Stimulated activated naive B cell treated with anti-CD40 and anti-IgM and Interleukin-4, amounts not matched to agents 10 μg/mL and 1 μg/mL and 100 μg/mL, for 72 hours (primary cell): ENCODE results near the gene KCNC1.

Experiments used
- ATAC-seq, 2 donors: fragments of 150-1000 bp; cut with Tn5 transposase; replicated peaks; 2 replicates each; pipeline ENCODE4 v1.10.0; 2021; ENCODE audit warnings: moderate library complexity in 1 of 2
- DNase-seq: peaks from one replicate; pipeline ENCODE4 v3.0.0; 2021
- H3K27ac Mint-ChIP-seq: one replicate; pipeline ENCODE4 v1.8.0; 2022; ENCODE audit warnings: mild to moderate bottlenecking, mixed read lengths
- H3K27me3 Mint-ChIP-seq, 2 donors: one replicate each; pipeline ENCODE4 v1.8.0; 2022; ENCODE audit warnings: mixed read lengths in 2 of 2
- H3K36me3 Mint-ChIP-seq, 2 donors: one replicate each; pipeline ENCODE4 v1.8.0; 2022; ENCODE audit warnings: mixed read lengths in 2 of 2, mild to moderate bottlenecking in 1 of 2
- H3K4me1 Mint-ChIP-seq, 2 donors: one replicate each; pipeline ENCODE4 v1.8.0; 2022; ENCODE audit warnings: mixed read lengths in 2 of 2, mild to moderate bottlenecking in 1 of 2
- H3K4me3 Mint-ChIP-seq, 2 donors: one replicate each; pipeline ENCODE4 v1.8.0; 2022; ENCODE audit warnings: mild to moderate bottlenecking in 2 of 2, mixed read lengths in 2 of 2, moderate library complexity in 1 of 2
- H3K9me3 Mint-ChIP-seq, 2 donors: one replicate each; pipeline ENCODE4 v1.8.0; 2022; ENCODE audit warnings: mixed read lengths in 2 of 2, mild to moderate bottlenecking in 1 of 2

KCNC1 gene

GRCh38 chr11:17721242-17721999, 13.2 kb upstream of the KCNC1 start:
- Mint-ChIP-seq H3K4me3 (no peak overlapping the region), H3K9me3 (no peaks in the 10 kb centered on the region), H3K27ac (peak overlapping the region; percentile 22), H3K4me1 (no peaks in the 10 kb centered on the region), H3K36me3 (no peaks in the 10 kb centered on the region), H3K27me3 (peaks cover 39 to 50% of the 10 kb centered on the region in 2 donors)
- DNase-seq: no peak
- ATAC-seq: no peak

GRCh38 chr11:17722000-17722643, 12.5 kb upstream of the KCNC1 start:
- Mint-ChIP-seq H3K9me3 (no peaks in the 10 kb centered on the region), H3K4me3 (no peak overlapping the region), H3K27me3 (peaks cover 39 to 51% of the 10 kb centered on the region in 2 donors), H3K4me1 (no peaks in the 10 kb centered on the region), H3K27ac (peak overlapping the region; percentile 22), H3K36me3 (no peaks in the 10 kb centered on the region)
- ATAC-seq: no peak
- no peak for DNase-seq

- no peak for DNase-seq
Observed at GRCh38 chr11:17724020-17724908, 10.3 kb upstream of the KCNC1 start.

GRCh38 chr11:17725174-17725573, 9.4 kb upstream of the KCNC1 start:
- Mint-ChIP-seq H3K4me1 (no peaks in the 10 kb centered on the region), H3K27me3 (peaks cover 43 to 62% of the 10 kb centered on the region in 2 donors), H3K36me3 (no peaks in the 10 kb centered on the region), H3K27ac (no peak overlapping the region), H3K4me3 (no peak overlapping the region), H3K9me3 (no peaks in the 10 kb centered on the region)
- ATAC-seq: no peak
- no peak for DNase-seq

More at GRCh38 chr11:17724020-17724908, 10.3 kb upstream of the KCNC1 start:
- Mint-ChIP-seq H3K27ac (no peak overlapping the region), H3K36me3 (no peaks in the 10 kb centered on the region), H3K4me3 (no peak overlapping the region), H3K4me1 (no peaks in the 10 kb centered on the region), H3K9me3 (no peaks in the 10 kb centered on the region), H3K27me3 (peaks cover 38 to 64% of the 10 kb centered on the region in 2 donors)
- ATAC-seq: no peak

- Mint-ChIP-seq H3K4me1 (peaks cover 4 to 6% of the 10 kb centered on the region in 2 donors), H3K36me3 (peaks cover 0 to 2% of the 10 kb centered on the region in 2 donors), H3K4me3 (no peak overlapping the region), H3K9me3 (no peaks in the 10 kb centered on the region), H3K27ac (no peak overlapping the region), H3K27me3 (peaks cover 48 to 59% of the 10 kb centered on the region in 2 donors)
- no peak for ATAC-seq
- no peak for DNase-seq
Observed at GRCh38 chr11:17730137-17730536, 4.4 kb upstream of the KCNC1 start.

GRCh38 chr11:17730608-17731462, 3.7 kb upstream of the KCNC1 start:
- Mint-ChIP-seq H3K27ac (no peak overlapping the region), H3K4me1 (peaks cover 4 to 6% of the 10 kb centered on the region in 2 donors), H3K4me3 (no peak overlapping the region), H3K27me3 (peaks cover 46 to 56% of the 10 kb centered on the region in 2 donors), H3K9me3 (no peaks in the 10 kb centered on the region), H3K36me3 (peaks cover 0 to 2% of the 10 kb centered on the region in 2 donors)
- DNase-seq: peak; percentile 58
- ATAC-seq: peak; percentile 89 to 90

GRCh38 chr11:17733261-17733660, 1.3 kb upstream of the KCNC1 start:
- peaks cover 60 to 63% of the 10 kb centered on the region in 2 donors for H3K27me3 Mint-ChIP-seq
- ATAC-seq (no peak), DNase-seq (no peak)
- H3K4me1 Mint-ChIP-seq: peaks cover 7 to 12% of the 10 kb centered on the region in 2 donors
- H3K36me3 Mint-ChIP-seq: peaks cover 2 to 4% of the 10 kb centered on the region in 2 donors
- H3K27ac Mint-ChIP-seq: no peak overlapping the region
- peaks cover 0 to 2% of the 10 kb centered on the region in 2 donors for H3K9me3 Mint-ChIP-seq
- H3K4me3 Mint-ChIP-seq: no peak overlapping the region

- H3K27me3 Mint-ChIP-seq: peaks cover 52 to 53% of the 10 kb centered on the region in 2 donors
- DNase-seq: no peak
- H3K36me3 Mint-ChIP-seq: peaks cover 2 to 4% of the 10 kb centered on the region in 2 donors
- ATAC-seq: peak; percentile 26 to 27
- H3K27ac Mint-ChIP-seq: no peak overlapping the region
- H3K9me3 Mint-ChIP-seq: peaks cover 0 to 2% of the 10 kb centered on the region in 2 donors
- peaks cover 7 to 12% of the 10 kb centered on the region in 2 donors for H3K4me1 Mint-ChIP-seq
- peak overlapping the region; percentile 14 to 26 for H3K4me3 Mint-ChIP-seq
Observed at GRCh38 chr11:17734986-17735817, 621 bp downstream of the KCNC1 start.

GRCh38 chr11:17735818-17736578, 1.4 kb downstream of the KCNC1 start:
- H3K4me3 Mint-ChIP-seq: peak overlapping the region in 1 of 2 donors; percentile 42
- ATAC-seq: no peak
- peaks cover 45 to 54% of the 10 kb centered on the region in 2 donors for H3K27me3 Mint-ChIP-seq
- peaks cover 7 to 12% of the 10 kb centered on the region in 2 donors for H3K4me1 Mint-ChIP-seq
- H3K27ac Mint-ChIP-seq: no peak overlapping the region
- H3K9me3 Mint-ChIP-seq: peaks cover 0 to 2% of the 10 kb centered on the region in 2 donors
- DNase-seq: no peak
- peaks cover 2 to 4% of the 10 kb centered on the region in 2 donors for H3K36me3 Mint-ChIP-seq

GRCh38 chr11:17736579-17736893, 2.0 kb downstream of the KCNC1 start:
- DNase-seq (no peak), ATAC-seq (no peak)
- Mint-ChIP-seq H3K4me1 (peaks cover 7 to 12% of the 10 kb centered on the region in 2 donors), H3K9me3 (peaks cover 0 to 2% of the 10 kb centered on the region in 2 donors), H3K4me3 (no peak overlapping the region), H3K36me3 (peaks cover 2 to 4% of the 10 kb centered on the region in 2 donors), H3K27ac (no peak overlapping the region), H3K27me3 (peaks cover 46 to 58% of the 10 kb centered on the region in 2 donors)

- peaks cover 2 to 4% of the 10 kb centered on the region in 2 donors for H3K36me3 Mint-ChIP-seq
- DNase-seq: no peak
- peaks cover 0 to 2% of the 10 kb centered on the region in 2 donors for H3K9me3 Mint-ChIP-seq
- ATAC-seq: no peak
- H3K4me3 Mint-ChIP-seq: no peak overlapping the region
- peaks cover 7 to 12% of the 10 kb centered on the region in 2 donors for H3K4me1 Mint-ChIP-seq
- peaks cover 47 to 57% of the 10 kb centered on the region in 2 donors for H3K27me3 Mint-ChIP-seq
- H3K27ac Mint-ChIP-seq: no peak overlapping the region
Observed at GRCh38 chr11:17736930-17737817, 2.6 kb downstream of the KCNC1 start.
